Measurements from ENCODE around the gene PLXDC1.

The PLXDC1 gene

GRCh38 chr17:39151150-39151942 is at the start of gene PLXDC1:
TSS of gene PLXDC1 (minus strand) at chr17:39151637. CDS start at chr17:39151437, 200 bp downstream.
- TF ChIP-seq, protein P1, sequence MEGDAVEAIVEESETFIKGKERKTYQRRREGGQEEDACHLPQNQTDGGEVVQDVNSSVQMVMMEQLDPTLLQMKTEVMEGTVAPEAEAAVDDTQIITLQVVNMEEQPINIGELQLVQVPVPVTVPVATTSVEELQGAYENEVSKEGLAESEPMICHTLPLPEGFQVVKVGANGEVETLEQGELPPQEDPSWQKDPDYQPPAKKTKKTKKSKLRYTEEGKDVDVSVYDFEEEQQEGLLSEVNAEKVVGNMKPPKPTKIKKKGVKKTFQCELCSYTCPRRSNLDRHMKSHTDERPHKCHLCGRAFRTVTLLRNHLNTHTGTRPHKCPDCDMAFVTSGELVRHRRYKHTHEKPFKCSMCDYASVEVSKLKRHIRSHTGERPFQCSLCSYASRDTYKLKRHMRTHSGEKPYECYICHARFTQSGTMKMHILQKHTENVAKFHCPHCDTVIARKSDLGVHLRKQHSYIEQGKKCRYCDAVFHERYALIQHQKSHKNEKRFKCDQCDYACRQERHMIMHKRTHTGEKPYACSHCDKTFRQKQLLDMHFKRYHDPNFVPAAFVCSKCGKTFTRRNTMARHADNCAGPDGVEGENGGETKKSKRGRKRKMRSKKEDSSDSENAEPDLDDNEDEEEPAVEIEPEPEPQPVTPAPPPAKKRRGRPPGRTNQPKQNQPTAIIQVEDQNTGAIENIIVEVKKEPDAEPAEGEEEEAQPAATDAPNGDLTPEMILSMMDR (IDR thresholded peaks at IDR 0.05) = no peak

- TF ChIP-seq, protein P1 (IDR thresholded peaks at IDR 0.05) = no peak
Measured at GRCh38 chr17:39200957-39201510, 49.6 kb upstream of the PLXDC1 start.

- TF ChIP-seq, protein P1 (IDR thresholded peaks at IDR 0.05) = no peak
Measured at GRCh38 chr17:39200070-39200879, 48.8 kb upstream of the PLXDC1 start, which contains the start of gene RPL19. TSS of gene RPL19 (plus strand) at chr17:39200283. CDS start at chr17:39200345, 62 bp downstream.

DNA sequence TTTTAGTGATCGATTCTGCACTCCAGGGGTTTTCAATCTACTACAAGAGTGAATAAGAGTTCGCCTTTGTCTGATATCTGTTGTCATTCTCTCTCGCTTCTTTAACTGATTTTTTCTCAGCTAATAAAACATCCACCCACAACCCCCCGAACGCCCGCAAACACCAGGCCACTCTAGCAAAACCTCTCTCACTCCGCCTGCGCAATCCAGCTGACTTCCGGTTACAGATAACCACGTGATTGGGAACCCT is 48.3 kb upstream of the PLXDC1 start:
- TF ChIP-seq, protein P1 (IDR thresholded peaks at IDR 0.05) = no peak

GRCh38 chr17:39198186-39198566 is 46.7 kb upstream of the PLXDC1 start:
- TF ChIP-seq, protein P1 (IDR thresholded peaks at IDR 0.05) = no peak

DNA sequence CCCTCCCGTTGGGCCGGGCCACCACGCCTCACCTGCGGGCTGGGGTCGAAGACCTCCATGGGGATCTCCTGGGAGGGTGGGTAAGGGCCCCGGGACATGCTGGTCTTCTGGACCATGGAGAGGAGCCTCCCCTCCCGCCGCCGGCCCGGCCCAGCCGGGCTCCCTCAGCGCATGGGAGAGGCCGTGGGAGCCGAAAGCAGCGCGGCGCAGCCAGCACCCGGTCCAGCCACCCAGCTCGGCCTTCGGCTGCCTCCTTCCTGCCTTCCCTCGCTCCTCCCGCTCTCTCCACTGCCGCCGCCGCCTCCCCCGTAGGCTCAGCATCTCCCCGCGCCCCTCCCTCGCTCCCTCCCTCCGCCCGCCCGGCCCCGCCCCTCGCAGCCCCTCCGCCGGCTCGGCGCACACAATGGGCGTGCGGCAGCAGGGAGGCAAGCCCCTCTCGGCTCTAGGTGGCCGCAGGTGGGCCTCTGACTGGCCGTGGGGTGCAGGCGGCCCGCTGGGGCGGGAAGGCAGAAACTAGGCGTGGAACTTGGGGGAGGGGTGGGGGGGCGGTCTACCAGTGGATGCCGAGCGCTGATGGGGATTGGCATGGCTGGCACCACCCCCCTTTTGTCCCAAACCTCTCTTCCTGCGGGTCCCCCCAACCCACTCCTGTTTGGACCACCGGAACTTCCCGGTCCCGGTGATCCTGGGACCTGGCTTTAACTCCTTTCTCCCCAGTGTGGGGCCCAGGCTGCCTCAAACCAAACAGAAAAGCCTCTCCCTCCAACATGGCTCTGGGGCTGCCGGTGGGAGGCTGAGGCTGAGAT is 46.1 kb upstream of the PLXDC1 start, which contains the start of gene CACNB1:
Gene CACNB1 (minus strand): TSS at position 290 of the 806 bp plus-strand sequence. CDS start 174 bp downstream, at position 116.
- TF ChIP-seq, protein P1 (IDR thresholded peaks at IDR 0.05) = no peak

DNA sequence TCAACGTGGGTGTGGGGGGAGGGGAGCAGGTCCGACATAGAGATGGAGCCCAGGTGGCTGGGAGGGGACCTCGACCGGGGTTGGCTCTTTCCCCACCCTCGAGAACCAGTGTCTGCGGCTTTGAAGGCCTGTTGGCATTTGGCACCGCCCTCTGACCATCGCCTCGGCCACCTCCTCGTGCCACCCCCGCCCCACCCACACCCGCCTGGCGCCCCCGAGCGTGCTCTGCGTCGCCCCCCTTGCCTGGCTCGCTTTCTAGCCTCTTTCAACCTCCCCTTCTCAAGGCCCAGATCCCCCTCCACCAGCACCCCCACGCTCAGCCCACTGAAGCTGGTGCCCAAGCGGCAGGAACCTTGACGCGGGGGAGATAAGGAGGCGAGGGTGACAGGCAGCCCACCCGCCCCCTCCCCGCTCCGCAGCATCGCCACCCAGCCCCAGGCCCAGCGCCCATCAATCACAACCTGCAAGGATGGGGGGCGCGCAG is 45.4 kb upstream of the PLXDC1 start:
- TF ChIP-seq, protein P1 (IDR thresholded peaks at IDR 0.05) = no peak

Data from LNCAP (cell line).